Measurements from ENCODE around the gene UBE3C. TPM values are rescaled to one million over a fixed set of nuclear protein-coding genes. Genes with fewer than 3 reads are reported as not detected.

UBE3C gene
- total RNA-seq, 3 donors from 2014 or later = 94.2 to 95.7 (median 94.6) TPM

DNA sequence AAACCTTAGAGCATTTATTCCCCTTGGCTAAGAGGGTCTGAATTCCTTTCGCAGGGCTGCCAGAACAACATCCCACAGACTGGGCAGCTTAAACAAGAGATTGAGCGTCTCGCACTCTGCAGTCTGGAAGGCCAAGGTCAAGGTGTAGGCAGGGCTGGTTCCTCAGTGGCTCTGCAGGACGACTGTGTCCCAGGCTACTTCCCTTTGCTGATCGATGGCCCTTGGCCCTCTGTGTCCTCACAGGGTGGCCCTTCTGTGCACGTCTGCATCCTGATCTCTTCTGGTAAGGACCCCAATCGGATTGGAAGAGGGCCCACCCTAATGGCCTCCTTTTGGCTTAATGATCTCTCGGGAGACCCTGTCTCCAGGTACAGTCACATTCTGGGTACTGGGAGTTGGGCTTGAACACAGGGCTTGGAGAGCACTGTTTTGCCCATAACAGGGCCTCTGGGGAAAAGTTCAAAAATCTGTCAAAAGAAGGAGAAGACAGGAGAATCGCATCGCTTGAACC, 162.9 kb downstream of the UBE3C start:
- no peaks in the 10 kb centered on the region for H3K9me3 Mint-ChIP-seq
- H3K27me3 Mint-ChIP-seq (ENCODE audit: low read depth) = no peaks in the 10 kb centered on the region
- H3K4me1 Mint-ChIP-seq (ENCODE audit: low read depth) = peaks cover 45% of the 10 kb centered on the region
- H3K36me3 Mint-ChIP-seq (ENCODE audit: insufficient read depth) = no peaks in the 10 kb centered on the region
- peak overlapping the region; percentile 71 for H3K4me3 Mint-ChIP-seq
- DNase-seq (no peak), ATAC-seq (no peak)

DNA sequence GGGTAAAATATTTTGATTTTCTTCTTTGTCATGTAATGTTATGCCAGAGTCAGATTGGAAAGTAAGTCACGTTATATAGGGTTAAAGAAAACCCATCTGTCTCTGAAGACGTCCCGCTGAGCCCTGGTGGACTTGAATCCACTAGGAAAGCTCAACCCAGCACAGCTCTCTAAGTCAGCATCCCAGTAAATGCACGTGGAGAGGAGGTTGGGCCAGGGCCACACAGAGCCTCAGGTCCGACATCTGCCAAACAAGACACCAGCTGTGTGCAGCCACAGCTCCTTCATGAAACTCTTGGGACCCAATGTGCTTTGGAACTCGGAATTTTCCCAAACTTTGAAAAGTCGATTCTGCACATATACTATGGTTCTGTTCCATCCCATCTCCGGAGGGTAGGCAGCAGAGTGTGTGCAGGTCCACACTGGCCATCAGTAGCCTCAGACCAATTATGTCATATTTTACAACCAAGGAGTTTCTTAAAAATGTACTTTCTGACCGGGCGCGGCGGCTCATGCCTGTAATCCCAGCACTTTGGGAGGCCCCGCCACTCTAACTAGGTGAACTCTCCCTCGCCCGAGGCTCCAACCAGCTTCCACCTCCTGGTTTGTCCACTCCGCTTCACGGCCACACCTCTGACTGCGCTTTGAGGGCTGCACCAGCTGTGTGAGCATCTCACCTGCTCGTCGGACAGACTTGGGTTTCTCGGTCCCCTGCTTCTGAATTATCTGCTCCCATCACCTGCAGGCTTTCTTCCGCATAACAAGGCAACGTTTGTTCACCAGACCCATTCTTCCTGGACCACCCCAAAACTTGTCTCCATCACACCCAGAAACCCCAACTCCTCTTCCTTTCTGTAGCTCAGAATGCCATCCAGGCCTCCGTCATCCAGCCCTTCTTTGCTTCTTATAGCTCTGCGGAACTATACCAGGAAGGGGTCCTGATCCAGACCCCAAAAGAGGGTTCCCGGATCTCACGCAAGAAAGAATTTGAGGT, 168.4 kb downstream of the UBE3C start:
- ATAC-seq = no peak
- Mint-ChIP-seq H3K4me3 (no peak overlapping the region), H3K36me3 (ENCODE audit: insufficient read depth) (no peaks in the 10 kb centered on the region), H3K27me3 (ENCODE audit: low read depth) (no peaks in the 10 kb centered on the region), H3K9me3 (no peaks in the 10 kb centered on the region), H3K4me1 (ENCODE audit: low read depth) (peaks cover 31% of the 10 kb centered on the region)
- DNase-seq = no peak

DNA sequence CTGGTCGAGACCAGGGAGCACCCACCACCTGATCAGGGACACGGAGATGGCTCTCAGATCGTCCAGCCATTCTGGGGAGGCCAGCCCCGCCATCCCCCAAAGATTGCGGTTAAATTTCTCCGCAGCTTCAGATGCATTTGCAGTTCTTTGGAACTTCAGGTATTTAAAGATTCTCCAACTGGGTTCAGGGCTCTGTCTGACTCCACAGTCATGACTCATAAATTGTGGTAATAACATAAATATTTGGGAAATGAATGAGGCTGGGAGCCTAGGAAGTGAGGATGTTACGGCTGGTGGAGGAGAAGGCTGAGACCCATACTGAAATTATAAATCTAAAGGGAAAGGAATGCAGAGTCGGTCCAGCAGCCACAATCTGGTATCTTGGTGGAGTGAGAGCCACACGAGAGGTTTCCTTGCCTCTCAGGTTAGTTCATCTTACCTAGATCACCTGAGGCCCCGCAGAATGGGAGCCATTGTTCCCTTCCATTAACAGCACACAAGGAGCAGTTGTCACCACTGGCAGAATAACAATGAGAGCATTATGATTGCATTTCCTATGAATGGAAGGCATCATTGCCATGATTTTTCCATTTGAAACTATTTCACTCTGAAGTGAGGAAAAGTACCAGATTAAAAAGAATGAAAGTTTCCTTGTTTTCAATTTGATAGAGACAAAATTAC, 171.4 kb downstream of the UBE3C start:
- Mint-ChIP-seq H3K9me3 (no peaks in the 10 kb centered on the region), H3K4me1 (ENCODE audit: low read depth) (peaks cover 18% of the 10 kb centered on the region), H3K4me3 (no peak overlapping the region), H3K27me3 (ENCODE audit: low read depth) (no peaks in the 10 kb centered on the region), H3K36me3 (ENCODE audit: insufficient read depth) (no peaks in the 10 kb centered on the region)
- DNase-seq = no peak
- no peak for ATAC-seq

DNA sequence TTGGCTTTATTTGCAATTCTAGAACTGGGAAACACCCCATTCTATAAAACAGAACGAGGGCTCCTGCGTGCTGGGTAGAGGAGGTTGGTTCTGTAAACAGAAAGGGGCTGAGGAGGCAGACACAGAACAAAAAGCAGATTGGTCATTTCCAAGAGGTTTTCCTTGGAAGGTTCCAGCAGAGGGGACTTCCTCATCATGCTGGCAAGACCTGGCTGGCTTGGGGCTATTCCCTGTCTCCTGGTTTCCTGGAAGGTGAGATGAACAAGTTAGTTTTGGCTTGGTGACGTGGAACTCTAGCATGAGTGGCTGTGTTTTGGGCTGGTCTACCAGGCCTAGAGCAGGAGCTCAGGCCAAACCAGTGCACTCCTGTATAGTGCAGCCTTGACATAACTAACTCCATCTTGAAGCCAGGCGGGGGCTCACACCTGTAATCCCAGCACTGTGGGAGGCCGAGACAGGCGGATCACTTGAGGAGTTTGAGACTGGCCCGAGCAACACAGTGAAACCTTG, 172.0 kb downstream of the UBE3C start:
- Mint-ChIP-seq H3K4me1 (ENCODE audit: low read depth) (peaks cover 18% of the 10 kb centered on the region), H3K27me3 (ENCODE audit: low read depth) (no peaks in the 10 kb centered on the region), H3K9me3 (no peaks in the 10 kb centered on the region), H3K4me3 (no peak overlapping the region), H3K36me3 (ENCODE audit: insufficient read depth) (no peaks in the 10 kb centered on the region)
- no peak for DNase-seq
- no peak for ATAC-seq

DNA sequence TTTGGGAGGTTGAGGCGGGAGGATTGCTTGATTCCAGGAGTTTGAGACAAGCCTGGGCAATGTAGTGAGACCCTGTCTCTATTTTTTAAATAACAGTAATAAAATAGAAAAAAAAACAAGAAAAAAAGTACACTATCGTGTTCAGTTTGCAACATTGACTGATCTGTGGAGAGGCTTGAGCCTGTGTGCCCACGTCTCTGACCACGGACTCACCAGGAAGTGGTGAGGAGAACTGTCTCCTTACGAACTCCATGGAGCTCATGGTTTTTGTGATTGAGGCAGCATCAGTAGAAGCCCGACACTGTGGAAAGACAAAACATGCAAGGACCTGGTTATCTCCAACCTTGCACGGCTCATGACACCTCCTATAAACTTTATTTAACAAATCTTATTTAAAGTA, 174.2 kb downstream of the UBE3C start:
- Mint-ChIP-seq H3K4me3 (no peak overlapping the region), H3K4me1 (ENCODE audit: low read depth) (peaks cover under 1% of the 10 kb centered on the region), H3K36me3 (ENCODE audit: insufficient read depth) (no peaks in the 10 kb centered on the region), H3K27me3 (ENCODE audit: low read depth) (no peaks in the 10 kb centered on the region), H3K9me3 (no peaks in the 10 kb centered on the region)
- no peak for DNase-seq
- ATAC-seq = no peak

DNA sequence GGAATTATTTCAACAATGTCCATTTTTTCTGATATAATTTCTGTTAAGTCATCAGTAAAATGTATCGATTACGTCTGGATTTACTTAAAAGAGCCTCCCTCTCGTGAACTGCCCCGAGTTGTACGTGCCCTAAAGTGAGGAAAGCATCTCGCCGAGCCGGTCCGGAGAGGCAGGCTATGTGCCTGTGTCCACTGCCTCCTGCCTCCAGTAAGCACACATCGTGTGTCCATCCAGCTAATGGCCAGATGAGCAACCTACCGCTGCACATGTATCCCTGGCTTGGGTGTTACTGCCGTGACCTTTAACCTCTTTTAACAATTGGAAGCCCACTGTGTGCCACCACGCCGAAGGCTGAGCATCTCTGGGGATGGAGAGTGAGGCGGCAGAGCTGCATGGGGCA, 174.9 kb downstream of the UBE3C start:
- Mint-ChIP-seq H3K4me1 (ENCODE audit: low read depth) (peaks cover 5% of the 10 kb centered on the region), H3K27me3 (ENCODE audit: low read depth) (no peaks in the 10 kb centered on the region), H3K4me3 (no peak overlapping the region), H3K36me3 (ENCODE audit: insufficient read depth) (no peaks in the 10 kb centered on the region), H3K9me3 (no peaks in the 10 kb centered on the region)
- ATAC-seq = no peak
- no peak for DNase-seq

DNA sequence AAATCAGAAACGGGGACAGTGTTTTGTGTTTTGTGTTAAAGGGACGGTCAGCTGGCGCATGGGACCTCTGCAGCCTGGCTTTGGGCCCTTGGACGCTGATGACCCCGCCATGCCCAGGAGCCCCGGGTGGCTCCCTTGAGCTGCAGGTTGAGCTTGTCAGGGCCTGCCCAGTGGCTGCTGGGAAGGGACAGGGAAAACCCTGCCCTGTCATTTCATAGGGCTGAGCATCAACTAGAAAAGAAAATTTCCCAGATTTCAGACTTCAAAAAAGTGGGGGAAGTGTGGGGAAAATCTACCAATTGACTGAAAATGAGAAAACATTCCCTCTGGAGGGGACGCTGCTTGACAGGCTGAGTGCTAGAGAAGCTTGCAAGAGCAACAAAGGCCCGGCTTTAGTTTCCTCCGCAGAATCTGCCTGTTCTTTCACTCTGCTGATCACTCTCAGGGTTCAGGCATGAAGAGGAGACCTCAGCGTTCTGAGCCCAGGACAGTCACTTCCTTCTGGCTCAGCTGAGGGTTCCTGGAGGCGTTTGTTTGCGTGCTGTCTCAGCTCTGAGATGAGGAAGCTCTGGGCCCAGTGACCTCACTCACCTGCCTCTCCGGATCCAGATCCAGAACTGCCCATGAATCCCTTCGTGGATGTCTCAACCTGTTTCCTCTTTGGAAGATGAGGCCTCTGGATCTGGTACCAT, 179.4 kb downstream of the UBE3C start:
- H3K4me3 Mint-ChIP-seq = peak overlapping the region; percentile 9
- DNase-seq = no peak
- H3K27me3 Mint-ChIP-seq (ENCODE audit: low read depth) = no peaks in the 10 kb centered on the region

More for the DNA sequence above, 179.4 kb downstream of the UBE3C start:
- Mint-ChIP-seq H3K36me3 (ENCODE audit: insufficient read depth) (no peaks in the 10 kb centered on the region), H3K9me3 (no peaks in the 10 kb centered on the region), H3K4me1 (ENCODE audit: low read depth) (peaks cover 8% of the 10 kb centered on the region)
- ATAC-seq = peak; percentile 83 to 85

Other genes starting within 250 kb of the UBE3C start
- 10 to 100 TPM; 31.8 to 37.4 (median 36.2) TPM for gene LMBR1, start 245.7 kb upstream of the UBE3C start, total RNA-seq
- 10 to 100 TPM; 46.3 to 49.3 (median 47.4) TPM for gene NOM1, start 189.2 kb upstream of the UBE3C start, total RNA-seq
- gene MNX1, start 128.3 kb upstream of the UBE3C start, total RNA-seq = not detected
- 100 to 1,000 TPM; 107 to 129 (median 117) TPM for gene DNAJB6, start 198.1 kb downstream of the UBE3C start, total RNA-seq

Data from activated T-cell treated with anti-CD3 and anti-CD28 coated beads, Interleukin-2, amount 50 U/mL, for 4 hours (primary cell).